ENCODE measurements around the gene HBB. TPM values are rescaled to one million over a fixed set of nuclear protein-coding genes. Genes with fewer than 3 reads are reported as not detected.

HBB gene
- total and polyA plus RNA-seq, 2 of the 4 experiments (the other 2 are of a cell fraction): 0.24 TPM; not detected in 1

DNA sequence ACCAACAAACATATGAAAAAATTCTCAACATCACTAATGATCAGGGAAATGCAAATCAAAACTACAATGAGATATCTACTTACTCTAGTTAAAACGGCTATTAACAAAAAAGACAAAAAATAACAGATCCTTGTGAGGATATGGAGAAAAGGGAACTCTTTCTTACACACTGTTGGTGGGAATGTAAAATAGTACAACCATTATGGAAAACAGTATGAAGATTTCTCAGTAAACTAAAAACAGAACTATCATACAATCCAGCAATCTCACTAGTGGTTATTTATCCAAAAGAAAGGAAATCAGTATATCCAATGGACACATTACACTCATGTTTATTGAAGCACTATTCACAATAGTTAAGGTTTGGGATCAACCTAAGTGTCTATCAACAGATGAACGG is 39.0 kb upstream of the HBB start:
- no peak overlapping the region for H3K18ac ChIP-seq (ENCODE audit: low read depth, low read length)
- no peak overlapping the region for H3K9ac ChIP-seq (ENCODE audit: low read depth, low read length)
- no peak overlapping the region for H3K56ac ChIP-seq (ENCODE audit: extremely low read depth, insufficient read depth, low read length)
- dilution Hi-C loops (cut with HindIII; ENCODE audit: low sequenced_read_pairs, unreplicated experiment) (no loop called here), intact Hi-C loops (cut with micrococcal nuclease) (no loop called here), in situ Hi-C loops (cut with MboI; ENCODE audit: low sequenced_read_pairs) (no loop called here)
- no peak overlapping the region for H3K27ac ChIP-seq (ENCODE audit: insufficient read depth, low read length)
- H3K4me3 ChIP-seq (ENCODE audit: insufficient read depth, low read depth, low read length): no peak overlapping the region
- no peak overlapping the region for H2AK9ac ChIP-seq (replicated peaks; ENCODE audit: low read depth, low read length, poor library complexity)
- H4K8ac ChIP-seq (ENCODE audit: low read depth in 2 of 2, low read length in 2 of 2): no peak overlapping the region
- ATAC-seq (ENCODE audit: low read depth): no peak
- H3K36me3 ChIP-seq (ENCODE audit: control insufficient read depth, insufficient read depth, low read length): no peaks in the 10 kb centered on the region
- H3K4ac ChIP-seq (ENCODE audit: low read depth, low read length): no peak overlapping the region
- no peak overlapping the region for H3K14ac ChIP-seq (replicated peaks; ENCODE audit: low read depth, low read length)
- no peaks in the 10 kb centered on the region for H3K79me1 ChIP-seq (ENCODE audit: low read depth in 1 of 2, low read length in 2 of 2)
- WGBS, 2 experiments (ENCODE audit: extremely low coverage in 2 of 2, insufficient read length in 1 of 2): no CpG with 5 or more reads among the region's 2 CpGs
- no peak overlapping the region for H3K4me2 ChIP-seq (ENCODE audit: low read depth, low read length)
- H4K20me1 ChIP-seq (ENCODE audit: insufficient read depth, low read length): no peaks in the 10 kb centered on the region
- H2AK5ac ChIP-seq (ENCODE audit: low read depth, low read length): no peak overlapping the region
- no peak overlapping the region for H2AFZ ChIP-seq (replicated peaks; ENCODE audit: low read length, poor library complexity)
- H2BK20ac ChIP-seq (ENCODE audit: low read depth, low read length): no peak overlapping the region
- no peak overlapping the region for H3K23ac ChIP-seq (ENCODE audit: low read depth, low read length)
- ChIA-PET CTCF (no interaction called here), POLR2A (ENCODE audit: unreplicated experiment) (no interaction called here)
- no peak overlapping the region for H2BK5ac ChIP-seq (ENCODE audit: low read depth, low read length, poor library complexity, severe bottlenecking)
- H2BK15ac ChIP-seq (ENCODE audit: low read depth, low read length): no peak overlapping the region
- H3K27me3 ChIP-seq (ENCODE audit: control insufficient read depth, insufficient read depth, low read length): no peaks in the 10 kb centered on the region
- no peaks in the 10 kb centered on the region for H3K9me3 ChIP-seq (ENCODE audit: control insufficient read depth, insufficient read depth, low read length)
- BruUV-seq (replicated peaks): no TSS peak
- H2BK120ac ChIP-seq (ENCODE audit: low read depth, low read length): no peak overlapping the region
- no peaks in the 10 kb centered on the region; the same call in 1 of the 2 replicates for H3K4me1 ChIP-seq (ENCODE audit: control insufficient read depth, insufficient read depth, low read length)
- H4K91ac ChIP-seq (ENCODE audit: insufficient read depth, low read depth, low read length): no peak overlapping the region
- no peak overlapping the region for H4K5ac ChIP-seq (ENCODE audit: low read depth, low read length)
- TF ChIP-seq POLR2A (IDR thresholded peaks at IDR 0.05; ENCODE audit: low read depth, low read length) (no peak), FOS (IDR thresholded peaks at IDR 0.05; ENCODE audit: low read depth, low read length) (no peak)
- H3K9me1 ChIP-seq (ENCODE audit: insufficient read depth, low read length): no peaks in the 10 kb centered on the region
- no peak for DNase-seq
